PC-9 (cell line): ENCODE results near the gene AOPEP.

Experiments used
- EZH2 ChIP-seq: fragments of 200-600 bp; sonication (generic); IDR thresholded peaks from 2 replicates; pipeline ENCODE4 v1.8.0; 2017; ENCODE audit warnings: antibody characterized with exemption, low read depth
- TF ChIP-seq, protein P1 (sequence below): fragments of 200-600 bp; sonication (generic); conservative IDR thresholded peaks from 2 replicates; pipeline ENCODE4 v1.6.1; 2017; ENCODE audit warnings: mixed run types, antibody characterized with exemption, mild to moderate bottlenecking, moderate library complexity

DNA sequence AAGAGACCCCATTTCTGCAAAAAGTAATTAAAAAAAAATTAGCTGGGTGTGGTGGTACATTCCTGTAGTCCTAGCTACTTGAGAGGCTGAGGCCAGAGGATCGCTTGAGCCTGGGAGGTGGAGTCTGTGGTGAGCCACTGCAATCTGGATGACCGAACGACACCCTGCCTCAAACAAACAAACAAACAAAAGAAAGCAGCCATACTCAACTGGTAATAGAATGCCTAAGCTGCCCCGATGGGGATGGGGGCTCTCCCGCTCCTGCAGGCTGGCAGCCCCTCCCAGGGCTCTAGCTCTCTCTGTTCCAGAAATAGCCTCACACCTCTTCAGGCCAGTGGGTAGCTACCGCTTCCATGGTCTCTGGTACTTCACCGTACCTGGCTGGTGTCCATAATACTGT lies 349.2 kb downstream of the AOPEP start:
- TF ChIP-seq, protein P1, sequence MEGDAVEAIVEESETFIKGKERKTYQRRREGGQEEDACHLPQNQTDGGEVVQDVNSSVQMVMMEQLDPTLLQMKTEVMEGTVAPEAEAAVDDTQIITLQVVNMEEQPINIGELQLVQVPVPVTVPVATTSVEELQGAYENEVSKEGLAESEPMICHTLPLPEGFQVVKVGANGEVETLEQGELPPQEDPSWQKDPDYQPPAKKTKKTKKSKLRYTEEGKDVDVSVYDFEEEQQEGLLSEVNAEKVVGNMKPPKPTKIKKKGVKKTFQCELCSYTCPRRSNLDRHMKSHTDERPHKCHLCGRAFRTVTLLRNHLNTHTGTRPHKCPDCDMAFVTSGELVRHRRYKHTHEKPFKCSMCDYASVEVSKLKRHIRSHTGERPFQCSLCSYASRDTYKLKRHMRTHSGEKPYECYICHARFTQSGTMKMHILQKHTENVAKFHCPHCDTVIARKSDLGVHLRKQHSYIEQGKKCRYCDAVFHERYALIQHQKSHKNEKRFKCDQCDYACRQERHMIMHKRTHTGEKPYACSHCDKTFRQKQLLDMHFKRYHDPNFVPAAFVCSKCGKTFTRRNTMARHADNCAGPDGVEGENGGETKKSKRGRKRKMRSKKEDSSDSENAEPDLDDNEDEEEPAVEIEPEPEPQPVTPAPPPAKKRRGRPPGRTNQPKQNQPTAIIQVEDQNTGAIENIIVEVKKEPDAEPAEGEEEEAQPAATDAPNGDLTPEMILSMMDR, result no peak
- TF ChIP-seq EZH2, result no peak
